Measurements from ENCODE around the gene LDLRAD4.

The LDLRAD4 gene

GRCh38 chr18:13582178-13582670 is 363.7 kb downstream of the LDLRAD4 start:
- Mint-ChIP-seq H3K27ac (no peak overlapping the region), H3K36me3 (ENCODE audit: low read depth) (no peaks in the 10 kb centered on the region), H3K4me1 (peaks cover 19% of the 10 kb centered on the region), H3K4me3 (no peak overlapping the region), H3K9me3 (no peaks in the 10 kb centered on the region), H3K27me3 (ENCODE audit: low read depth) (peaks cover 6% of the 10 kb centered on the region)
- TF ChIP-seq CTCF (IDR thresholded peaks at IDR 0.05; ENCODE audit: unreplicated experiment in 3 of 3), result no peak

GRCh38 chr18:13583576-13584550 is 365.3 kb downstream of the LDLRAD4 start:
- TF ChIP-seq CTCF (IDR thresholded peaks at IDR 0.05; ENCODE audit: unreplicated experiment in 3 of 3), result no peak
- Mint-ChIP-seq H3K4me3 (no peak overlapping the region), H3K27me3 (ENCODE audit: low read depth) (peaks cover 3% of the 10 kb centered on the region), H3K27ac (no peak overlapping the region), H3K4me1 (peaks cover 19% of the 10 kb centered on the region), H3K9me3 (no peaks in the 10 kb centered on the region), H3K36me3 (ENCODE audit: low read depth) (no peaks in the 10 kb centered on the region)

- Mint-ChIP-seq H3K9me3 (no peaks in the 10 kb centered on the region), H3K4me1 (peaks cover 17% of the 10 kb centered on the region), H3K36me3 (ENCODE audit: low read depth) (no peaks in the 10 kb centered on the region), H3K27me3 (ENCODE audit: low read depth) (peaks cover 3% of the 10 kb centered on the region), H3K27ac (peak overlapping the region in 2 of 3 experiments; percentile 9 to 26), H3K4me3 (no peak overlapping the region)
- no peak for TF ChIP-seq CTCF (IDR thresholded peaks at IDR 0.05; ENCODE audit: unreplicated experiment in 3 of 3)
Measured at GRCh38 chr18:13584825-13585224, 366.3 kb downstream of the LDLRAD4 start.

GRCh38 chr18:13585379-13586153 is 367.0 kb downstream of the LDLRAD4 start:
- H3K27ac Mint-ChIP-seq, result peak overlapping the region in 2 of 3 experiments; percentile 9 to 26
- TF ChIP-seq CTCF (IDR thresholded peaks at IDR 0.05; ENCODE audit: unreplicated experiment in 3 of 3), result no peak
- peaks cover 3% of the 10 kb centered on the region for H3K27me3 Mint-ChIP-seq (ENCODE audit: low read depth)
- no peaks in the 10 kb centered on the region for H3K9me3 Mint-ChIP-seq
- peaks cover 13% of the 10 kb centered on the region for H3K4me1 Mint-ChIP-seq
- no peak overlapping the region for H3K4me3 Mint-ChIP-seq
- H3K36me3 Mint-ChIP-seq (ENCODE audit: low read depth), result no peaks in the 10 kb centered on the region

- Mint-ChIP-seq H3K9me3 (no peaks in the 10 kb centered on the region), H3K4me3 (no peak overlapping the region), H3K4me1 (peaks cover 9% of the 10 kb centered on the region), H3K27me3 (ENCODE audit: low read depth) (peaks cover 3% of the 10 kb centered on the region), H3K27ac (no peak overlapping the region), H3K36me3 (ENCODE audit: low read depth) (no peaks in the 10 kb centered on the region)
- TF ChIP-seq CTCF (IDR thresholded peaks at IDR 0.05; ENCODE audit: unreplicated experiment in 3 of 3), result no peak
Measured at GRCh38 chr18:13587001-13587400, 368.4 kb downstream of the LDLRAD4 start.

All from nephron (organoid).